Ureter (tissue), 1 donor: Measurements from ENCODE around the gene KCNJ15. TPM values are rescaled to one million over a fixed set of nuclear protein-coding genes. Genes with fewer than 3 reads are reported as not detected.

ENCODE experiments used
- DNase-seq: peaks from one replicate; pipeline ENCODE4 v3.0.0-alpha.2; 2020; ENCODE audit warnings: low spot score
- total RNA-seq: library from RNA; stranded (reverse); gene quantifications from one replicate; pipeline ENCODE4 v1.2.4, GENCODE V29; 2023
- donor health status: DM: yes; HTN: yes; CAD: no.

The KCNJ15 gene
- total RNA-seq, 1 donor from 2014 or later = 58.5 TPM

DNA sequence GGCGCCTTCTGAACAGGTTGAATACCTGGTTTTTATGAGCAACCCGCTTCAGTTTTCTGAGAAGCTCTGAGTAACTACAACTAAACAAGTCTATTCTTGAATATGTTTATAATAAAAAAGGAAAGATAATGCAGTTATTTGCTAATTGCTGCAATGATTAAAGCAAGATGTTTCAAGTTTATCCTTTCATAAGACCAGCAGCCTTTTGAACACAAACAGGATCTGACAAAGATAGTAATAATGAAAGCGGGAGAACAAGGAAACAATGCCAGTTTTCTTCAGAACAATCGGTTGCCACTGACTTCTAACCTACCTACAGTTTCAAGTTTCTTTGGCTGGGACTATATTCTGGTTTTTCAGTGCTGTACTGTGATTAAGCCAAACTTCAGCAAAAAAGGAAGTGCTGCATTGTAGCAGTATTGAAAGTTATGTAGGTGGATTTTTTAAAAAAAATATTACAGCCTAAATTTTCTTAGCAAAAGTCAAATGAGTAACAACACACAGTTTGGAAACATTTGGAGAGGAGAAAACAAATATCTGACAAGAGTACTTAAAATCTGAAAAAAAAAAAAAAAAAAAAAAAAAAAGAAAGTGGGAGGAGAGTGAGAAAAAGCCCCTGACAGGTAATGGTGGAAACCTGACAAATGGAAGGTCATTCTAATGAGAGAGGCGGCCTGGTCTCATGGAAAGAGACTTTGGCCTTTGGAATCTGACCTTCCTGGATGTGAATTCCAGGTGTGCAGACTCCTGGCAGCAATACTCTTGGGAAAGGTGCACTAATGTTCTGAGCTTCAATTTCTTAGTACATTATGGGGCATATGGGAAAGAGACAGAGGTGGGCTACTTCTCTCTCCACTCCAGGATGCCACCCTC lies 11.4 kb downstream of the KCNJ15 start:
- DNase-seq = no peak

DNA sequence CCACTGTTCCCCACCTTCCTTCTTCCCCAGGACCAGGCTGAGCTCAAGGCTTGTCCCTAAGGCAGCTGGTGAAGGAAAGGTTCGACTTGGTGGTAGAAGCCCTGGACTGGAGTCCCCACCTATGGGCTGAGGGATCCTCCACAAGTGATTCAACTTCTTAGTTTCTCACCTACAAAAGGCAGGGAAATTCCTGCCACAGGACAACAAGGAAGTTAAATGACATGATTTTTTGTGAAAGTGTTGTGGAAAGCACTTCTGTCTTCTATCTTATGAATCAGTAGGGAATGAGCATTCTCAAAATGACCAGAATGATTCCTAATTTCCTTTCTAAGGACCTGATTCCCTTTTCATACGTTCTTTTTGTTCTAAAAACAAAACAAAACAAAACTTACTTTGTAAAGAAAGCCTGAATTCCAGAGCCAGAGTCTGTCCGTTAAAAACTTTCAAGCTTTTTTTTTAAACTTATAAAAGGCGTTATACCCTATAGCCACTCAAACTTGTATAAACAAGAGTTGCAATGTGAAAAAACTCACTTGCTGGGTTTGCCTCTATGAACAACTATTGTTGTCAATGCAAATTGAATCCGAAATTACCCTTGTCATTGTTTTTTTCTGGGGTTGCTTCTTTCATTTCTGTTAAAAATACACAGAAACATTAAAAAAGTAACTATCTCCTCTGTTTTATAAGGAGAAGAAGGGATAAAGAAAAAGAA lies 12.2 kb downstream of the KCNJ15 start:
- no peak for DNase-seq

DNA sequence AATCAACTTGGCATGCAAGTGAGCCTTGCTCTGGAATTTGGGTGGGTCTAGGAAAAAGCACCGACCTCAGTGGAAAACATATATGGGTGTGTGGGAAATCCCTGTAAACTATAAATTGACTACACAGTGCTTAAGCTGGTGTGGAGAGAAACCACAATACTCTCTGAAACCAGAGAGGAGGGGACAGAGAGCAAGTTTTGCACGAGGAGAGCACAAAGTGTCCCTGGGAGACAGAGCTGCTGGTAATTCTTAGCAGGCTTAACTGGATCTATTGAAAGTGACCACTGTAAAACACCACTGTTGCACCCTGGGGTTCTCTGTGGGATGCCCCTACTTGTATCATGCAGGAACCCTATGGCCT lies 12.8 kb downstream of the KCNJ15 start:
- no peak for DNase-seq

DNA sequence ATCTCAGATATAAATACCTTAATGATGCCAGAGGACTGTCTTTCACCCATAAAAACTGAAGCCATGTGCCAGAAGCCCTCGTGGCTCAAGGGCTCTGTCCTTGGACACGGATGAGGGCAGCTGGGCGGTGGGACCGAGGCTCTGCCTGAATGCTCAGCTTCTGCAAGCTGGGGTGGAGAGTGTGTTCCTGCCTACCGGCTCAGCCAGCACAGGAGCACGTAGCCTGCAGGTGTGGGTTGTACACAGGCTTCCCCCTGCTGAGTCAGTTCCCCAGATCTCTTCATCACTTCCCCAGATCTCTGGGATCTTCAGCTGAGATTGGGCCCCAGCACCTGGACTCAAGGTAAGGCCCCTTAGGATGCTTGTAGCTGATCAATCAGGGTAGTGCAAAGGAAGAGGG lies 15.4 kb downstream of the KCNJ15 start:
- DNase-seq = no peak

DNA sequence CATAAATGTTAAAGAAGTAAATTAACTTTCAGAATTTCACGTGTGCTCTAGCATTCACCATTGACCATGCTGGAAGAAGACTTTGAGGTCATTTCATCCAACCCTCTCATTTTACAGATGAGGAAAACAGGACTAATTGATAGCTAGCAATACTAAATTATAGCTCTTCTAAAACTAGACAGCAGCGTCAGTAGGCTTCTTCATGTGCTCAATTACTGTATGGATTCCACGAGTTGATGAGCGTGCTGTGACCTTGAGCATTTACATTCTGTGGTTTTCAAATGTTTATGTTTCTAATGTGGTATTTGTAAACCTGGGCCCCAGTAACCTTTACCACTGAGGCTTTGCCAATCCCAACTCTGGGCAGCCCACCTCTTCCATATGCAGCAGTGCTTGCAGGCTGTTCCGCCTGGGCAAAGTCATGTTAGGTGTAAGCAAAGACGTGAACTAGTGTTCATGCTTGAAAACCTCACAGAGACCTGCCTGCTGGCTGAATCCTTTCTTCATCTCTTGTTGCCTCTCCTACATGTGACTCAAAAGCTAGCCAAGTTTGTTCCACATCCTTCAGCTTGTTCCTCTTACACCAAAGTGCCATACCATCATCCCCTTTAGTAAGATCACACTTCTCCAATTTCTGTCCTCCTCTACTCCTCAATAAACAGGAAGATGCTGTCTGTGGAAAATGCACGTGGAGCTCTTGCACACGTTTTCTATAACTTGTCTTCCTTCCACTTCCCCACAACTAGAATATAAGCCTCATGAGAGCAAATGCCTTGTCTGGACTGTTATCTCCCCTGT lies 17.2 kb downstream of the KCNJ15 start:
- no peak for DNase-seq

DNA sequence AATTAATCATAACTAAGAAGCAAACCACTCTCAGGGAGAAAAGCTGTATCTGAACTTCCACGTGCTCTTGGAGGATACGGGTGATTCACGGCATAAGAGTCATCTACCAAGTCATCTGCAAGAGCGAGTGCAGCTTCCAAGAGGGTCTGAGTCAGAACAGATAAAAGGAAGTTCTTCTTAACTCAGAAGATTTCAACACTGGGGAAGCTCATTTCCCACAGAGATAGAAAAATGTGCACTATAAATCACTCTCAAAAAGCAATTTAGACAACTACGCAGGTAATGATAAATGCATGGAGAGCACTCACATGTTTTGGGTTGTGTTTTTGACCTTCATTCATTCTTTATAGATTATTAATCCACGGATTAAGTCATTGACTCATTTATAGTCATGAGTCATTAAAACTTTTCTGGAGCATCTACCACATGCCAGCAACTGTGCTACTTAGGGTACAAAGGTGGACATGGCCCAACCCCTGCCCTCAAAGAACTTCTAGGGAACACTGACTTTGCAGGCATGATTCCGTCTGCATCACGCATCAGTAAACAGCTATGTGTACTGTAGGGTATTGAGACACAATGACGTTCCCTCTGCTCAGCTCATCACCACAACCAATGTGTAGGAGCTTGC lies 20.8 kb downstream of the KCNJ15 start:
- DNase-seq = no peak

DNA sequence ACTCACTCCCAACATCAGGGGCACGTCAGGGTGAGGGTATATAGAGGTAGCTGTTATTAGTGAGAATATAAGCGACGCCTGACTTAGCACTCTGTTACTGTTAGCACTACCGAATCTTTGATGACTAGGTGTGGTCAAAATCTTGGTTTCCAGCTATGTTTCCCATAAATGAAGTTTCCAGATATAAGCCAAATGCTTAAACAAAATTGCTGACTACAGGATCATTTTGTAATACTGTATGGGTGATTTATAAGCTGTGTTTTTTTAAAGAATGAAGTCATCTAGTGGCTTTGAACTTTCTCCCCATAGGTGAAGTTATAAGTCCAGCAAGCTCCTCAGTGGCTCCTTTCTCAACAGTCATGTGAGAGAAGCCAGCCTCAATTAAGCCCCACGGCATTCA lies 23.7 kb downstream of the KCNJ15 start:
- DNase-seq = no peak

DNA sequence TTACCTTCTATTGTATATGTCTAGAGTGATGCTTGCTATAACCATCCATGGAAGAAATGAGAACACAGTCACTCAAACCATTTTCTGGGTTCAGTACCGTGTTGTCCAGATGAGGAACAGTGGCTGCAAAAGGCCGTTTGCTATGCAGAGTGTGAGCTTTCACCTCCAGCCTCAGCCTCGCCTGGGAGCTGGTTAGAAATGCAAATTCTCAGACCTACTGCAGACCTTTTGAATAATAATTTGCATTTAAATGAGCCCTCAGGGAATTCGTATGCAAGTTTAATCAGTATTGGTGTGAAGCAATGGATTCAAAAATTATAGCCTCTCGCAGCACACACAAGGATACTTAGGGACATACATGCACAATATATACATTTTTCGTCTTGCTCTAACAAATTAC lies 24.1 kb downstream of the KCNJ15 start:
- no peak for DNase-seq

DNA sequence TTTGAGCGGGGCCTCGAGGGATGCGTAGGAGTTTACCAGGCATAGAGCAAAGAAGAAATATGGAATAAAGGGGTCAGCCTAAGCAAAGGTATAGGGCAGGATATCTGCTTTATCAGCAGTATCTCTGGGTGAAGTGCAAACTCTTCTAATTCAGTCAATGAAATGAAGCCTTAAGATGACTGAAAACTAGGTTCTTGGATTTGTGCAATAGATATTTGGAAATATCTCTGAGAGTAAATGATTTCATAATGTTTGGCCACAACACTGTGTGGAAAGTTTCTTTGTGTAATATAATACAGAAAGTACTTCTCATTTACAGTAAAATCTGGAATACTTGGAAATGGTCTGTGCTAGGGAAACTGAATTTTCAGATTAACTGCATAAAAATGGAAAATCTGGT lies 26.1 kb downstream of the KCNJ15 start:
- no peak for DNase-seq

DNA sequence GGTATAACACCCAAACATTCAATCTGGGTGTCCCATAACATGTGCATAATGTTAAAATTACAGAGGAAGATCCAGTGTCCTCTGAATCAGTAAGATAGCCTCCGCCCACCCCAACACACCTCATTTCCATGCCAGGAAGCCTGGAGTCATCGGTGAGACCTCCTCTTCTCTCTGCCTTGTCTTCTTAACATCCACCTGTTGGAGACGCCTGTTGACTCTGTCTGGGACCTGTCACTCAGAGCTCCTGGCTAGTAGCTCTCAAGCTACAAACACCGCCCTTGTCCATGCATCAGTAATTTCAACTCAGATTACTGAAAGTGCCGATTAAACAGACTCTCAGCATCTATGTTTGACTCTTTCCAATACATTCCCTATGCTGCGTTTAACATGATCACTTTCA lies 27.4 kb downstream of the KCNJ15 start:
- no peak for DNase-seq

DNA sequence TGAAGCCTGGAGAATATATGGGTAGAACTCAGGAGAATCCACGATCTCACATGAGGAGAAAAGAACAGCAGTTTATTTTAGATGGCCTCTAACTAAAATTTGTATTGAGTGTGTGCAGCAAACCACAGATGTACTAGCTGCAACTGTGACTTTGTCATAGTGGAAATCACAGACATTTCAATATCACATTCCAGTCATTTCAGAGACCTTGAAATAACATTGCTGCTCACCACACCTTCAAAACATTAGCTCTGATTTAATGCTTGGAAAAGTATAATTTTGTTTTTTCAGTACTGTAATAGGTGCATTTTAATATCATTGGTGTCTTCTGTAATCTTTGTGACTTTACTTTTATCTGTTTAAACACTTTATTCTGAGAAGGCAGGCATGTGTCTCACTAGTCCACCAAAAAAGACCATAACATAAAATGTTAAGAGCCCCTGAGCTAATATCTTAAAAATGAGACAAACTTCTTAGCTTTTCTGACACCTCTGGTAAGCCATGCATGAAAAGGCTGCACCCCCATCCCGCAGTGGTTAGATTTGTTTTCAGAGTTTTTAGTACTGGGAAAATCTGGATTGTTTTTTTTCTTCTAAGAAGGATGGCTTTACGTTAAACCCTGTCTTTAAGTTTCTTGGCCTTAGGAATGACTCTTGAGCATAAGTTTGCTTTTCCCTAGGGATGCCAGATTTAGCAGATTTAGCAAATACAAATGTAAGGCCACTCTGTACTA lies 30.1 kb downstream of the KCNJ15 start:
- no peak for DNase-seq

DNA sequence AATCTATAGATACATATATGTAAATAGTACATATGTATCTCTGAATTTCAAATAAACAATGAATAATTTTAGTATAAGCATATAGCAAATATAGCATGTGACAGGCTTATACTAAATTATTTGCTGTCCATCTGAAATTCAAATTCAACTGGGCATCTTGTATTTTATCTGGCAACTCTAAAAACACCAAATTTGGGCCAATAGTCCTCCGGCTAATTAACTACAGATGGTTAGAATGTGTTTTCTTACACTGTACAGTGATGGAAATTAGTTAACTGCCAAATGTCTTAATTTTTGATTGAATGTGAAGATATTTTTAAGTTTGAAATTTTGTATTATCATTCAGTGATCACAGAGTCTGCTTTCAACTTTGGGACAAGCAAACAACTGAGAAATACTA lies 30.7 kb downstream of the KCNJ15 start:
- DNase-seq = no peak

DNA sequence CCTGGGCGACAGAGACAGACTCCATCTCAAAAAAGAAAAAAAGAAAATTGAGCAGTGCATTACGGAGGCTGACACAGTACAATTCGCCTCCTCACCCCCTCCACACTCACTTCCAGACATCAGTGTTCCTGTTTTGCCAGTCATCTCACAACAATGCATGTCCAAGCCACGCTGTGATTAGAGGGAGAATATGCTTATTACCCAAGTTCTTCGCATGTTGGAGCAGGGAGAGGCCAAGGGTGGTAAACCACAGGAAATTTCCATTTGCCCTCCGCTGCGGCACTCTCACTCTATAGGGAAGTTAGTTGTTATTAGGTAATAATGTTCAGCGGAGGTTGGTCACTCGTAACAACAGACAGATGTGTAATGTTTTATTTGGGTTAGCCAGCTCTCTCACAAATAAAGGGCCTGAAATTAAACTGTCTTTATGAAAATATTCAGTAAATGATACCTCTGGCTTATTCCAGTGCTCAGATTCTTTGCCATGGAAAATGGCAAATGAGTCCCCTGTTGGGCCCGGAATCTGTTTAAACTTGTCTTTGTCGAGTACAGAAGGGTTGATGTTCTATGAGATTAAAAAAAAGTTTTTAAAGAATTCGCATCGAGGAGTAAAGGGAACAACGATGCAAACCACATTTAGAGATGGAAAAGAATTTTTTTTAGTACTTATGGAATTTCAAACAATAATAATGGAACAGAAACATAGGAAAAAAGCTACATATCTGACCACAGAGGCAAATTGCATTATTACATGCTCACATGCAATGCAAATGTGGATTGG lies 33.1 kb downstream of the KCNJ15 start:
- peak; percentile 74 for DNase-seq

DNA sequence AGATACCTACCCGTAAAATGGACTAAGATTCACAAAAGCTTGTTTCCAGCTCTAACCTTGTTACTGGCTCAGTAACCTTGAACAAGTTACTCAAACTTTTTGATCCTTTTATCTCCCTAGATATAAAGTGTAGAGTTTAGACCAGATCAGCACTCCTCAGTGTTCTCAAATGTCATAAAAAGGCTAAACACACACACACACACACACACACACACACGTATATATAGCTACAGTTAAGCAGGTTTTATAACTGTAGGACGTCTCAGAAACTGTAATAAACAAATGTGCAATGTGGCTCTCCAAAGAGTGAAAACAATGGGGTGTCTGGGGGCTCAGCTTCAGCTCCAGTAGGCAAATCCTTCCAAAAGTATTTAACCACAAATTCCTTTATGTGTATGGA lies 34.0 kb downstream of the KCNJ15 start:
- DNase-seq = no peak

DNA sequence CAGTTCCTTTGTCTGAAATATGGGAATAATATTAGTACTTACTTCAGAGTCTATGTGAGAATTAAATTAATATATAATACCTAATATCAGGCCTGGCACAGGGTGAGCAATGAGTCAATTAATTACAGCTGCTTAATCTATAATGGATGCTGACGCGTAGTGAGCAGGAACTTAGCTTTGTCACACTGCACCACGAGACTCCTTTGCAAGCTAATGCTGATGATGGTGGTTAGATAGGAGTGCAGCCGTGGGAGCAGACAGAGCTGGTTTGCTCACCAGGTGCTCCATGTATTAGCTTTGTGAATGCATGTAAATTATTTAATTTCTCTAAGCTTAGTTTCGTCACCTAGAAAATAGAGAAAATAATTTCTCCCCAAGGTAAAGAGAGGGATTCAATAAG lies 35.1 kb downstream of the KCNJ15 start:
- DNase-seq = no peak

DNA sequence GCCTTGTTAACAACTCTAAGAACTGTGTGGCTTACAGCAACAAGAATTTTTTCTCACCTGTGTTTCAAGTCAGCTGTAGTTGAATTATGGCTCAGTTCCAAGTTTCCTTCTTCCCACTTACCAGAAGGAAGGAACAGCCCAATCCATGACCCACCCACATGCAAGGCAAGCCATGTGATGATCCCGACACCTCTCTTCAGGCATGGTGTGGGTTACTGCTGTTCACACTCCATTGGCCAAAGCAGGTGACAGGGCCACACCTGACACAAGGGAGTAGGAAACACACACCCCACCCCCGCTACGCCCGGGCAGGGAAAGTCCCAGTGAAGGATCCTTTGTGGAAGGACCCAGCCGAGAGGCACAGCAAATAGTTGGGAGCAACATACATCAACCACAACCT lies 36.3 kb downstream of the KCNJ15 start:
- DNase-seq = no peak

DNA sequence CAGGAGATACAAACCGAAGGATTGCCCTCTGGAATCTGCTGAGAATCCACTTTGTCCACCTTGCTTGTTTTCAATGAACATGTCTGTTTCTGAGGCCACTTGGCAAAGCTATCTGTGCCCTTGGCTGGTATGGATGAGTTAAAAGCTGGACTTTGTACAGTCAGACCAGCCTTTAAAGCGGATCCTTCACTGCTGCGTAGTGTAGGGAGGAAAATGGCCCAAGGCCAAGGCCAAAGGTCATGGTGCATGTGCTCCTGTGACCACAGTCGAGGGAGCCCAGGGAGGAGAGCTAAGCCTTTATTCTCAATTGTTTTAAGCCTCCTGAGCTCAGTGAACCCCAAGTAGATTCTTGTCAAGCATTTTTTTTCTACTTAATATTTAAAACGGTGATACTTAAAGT lies 37.0 kb downstream of the KCNJ15 start:
- DNase-seq = no peak

DNA sequence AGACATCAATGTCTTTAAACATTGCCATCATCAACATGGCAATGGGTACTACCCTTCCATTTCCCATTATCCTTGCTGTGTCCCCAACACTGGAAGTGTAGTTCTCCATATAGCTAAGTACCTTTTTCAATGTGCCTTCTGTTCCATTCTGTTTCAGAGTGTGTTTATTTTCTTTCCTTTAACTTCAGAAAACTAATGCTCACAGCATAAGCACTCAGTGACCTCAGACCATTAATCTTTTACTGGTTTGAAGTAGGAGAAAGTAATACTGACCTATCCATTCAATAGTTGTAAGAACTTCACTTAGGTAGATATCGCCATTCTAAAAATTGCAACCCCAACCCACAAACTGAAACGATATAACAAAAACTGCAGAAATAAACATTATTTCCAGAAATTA lies 37.8 kb downstream of the KCNJ15 start:
- no peak for DNase-seq

DNA sequence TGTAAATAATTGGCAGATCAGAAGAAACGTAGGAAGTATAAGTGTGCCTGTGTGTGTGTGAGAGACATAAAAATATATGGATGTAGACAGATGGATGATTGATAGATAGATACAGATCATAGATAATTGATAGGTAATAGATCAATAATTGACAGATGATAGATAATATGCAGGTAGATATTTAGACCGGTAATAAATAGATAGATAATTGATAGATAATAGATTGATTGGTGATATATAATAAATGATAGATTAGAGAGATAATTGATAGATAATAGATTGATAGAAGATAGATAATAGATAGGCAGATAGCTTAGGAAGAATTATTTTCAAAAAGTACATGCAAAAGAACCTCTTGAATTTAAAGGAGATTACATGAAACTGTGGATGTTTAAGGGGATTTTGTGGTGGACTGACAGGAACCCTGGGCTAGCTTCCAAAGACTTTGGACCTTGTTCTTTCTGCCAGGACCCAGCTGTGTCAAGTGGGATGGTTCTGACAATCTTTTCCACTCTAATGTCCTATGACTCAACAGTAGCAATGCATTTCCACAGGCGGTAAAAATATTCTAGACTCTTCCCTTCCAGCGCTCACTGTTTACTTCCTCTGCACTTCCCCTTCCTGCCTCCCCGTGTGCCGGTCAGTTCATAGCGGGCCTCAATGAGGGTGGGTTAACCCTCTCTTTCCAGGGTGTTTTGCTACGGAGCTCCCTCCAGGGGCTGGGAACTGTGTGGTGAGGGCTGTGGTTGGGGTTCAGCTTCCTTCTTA lies 39.4 kb downstream of the KCNJ15 start:
- DNase-seq = no peak

DNA sequence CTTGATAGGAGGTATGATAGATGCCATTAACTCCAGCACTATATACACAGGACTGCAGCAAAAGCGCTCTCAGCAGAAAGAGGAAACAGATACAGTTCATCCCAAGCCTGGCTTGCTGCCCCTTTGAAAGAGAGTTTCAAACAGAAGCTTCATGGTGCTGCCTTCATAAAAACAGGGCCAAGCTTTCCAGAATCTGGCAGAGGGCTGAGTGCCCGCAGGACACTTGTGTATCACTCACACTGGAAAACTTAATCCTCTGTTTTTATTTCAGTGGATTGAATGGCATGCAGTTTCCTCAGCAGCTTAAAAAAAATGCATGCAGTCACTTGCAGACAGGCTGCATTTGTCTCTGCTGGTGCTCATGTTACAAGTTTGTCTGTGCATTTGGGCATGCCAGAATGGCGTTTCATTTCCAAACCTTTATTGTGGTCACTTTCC lies 40.4 kb downstream of the KCNJ15 start:
- DNase-seq = no peak
